ENCODE measurements around the gene AIG1. TPM values are rescaled to one million over a fixed set of nuclear protein-coding genes. Genes with fewer than 3 reads are reported as not detected.

AIG1 gene
- polyA plus RNA-seq, 1 donor from 2014 or later = 23.2 TPM

- Histone ChIP-seq H3K9me3 (ENCODE audit: low read length) (no peaks in the 10 kb centered on the region), H3K79me2 (replicated peaks; ENCODE audit: insufficient read depth, low read length) (peaks cover 5% of the 10 kb centered on the region), H3K9me2 (ENCODE audit: insufficient read depth, low read length) (no peaks in the 10 kb centered on the region), H3F3A (ENCODE audit: insufficient read depth, low read length, poor library complexity, severe bottlenecking) (no peaks in the 10 kb centered on the region), H2AFZ (ENCODE audit: low read depth, low read length) (no peak overlapping the region), H3K36me3 (ENCODE audit: insufficient read depth, low read length) (no peaks in the 10 kb centered on the region), H3K27me3 (ENCODE audit: insufficient read depth, low read depth, low read length) (no peaks in the 10 kb centered on the region), H3K4me3 (ENCODE audit: low read length) (no peak overlapping the region), H3K4me2 (ENCODE audit: low read length) (no peak overlapping the region), H3K9ac (ENCODE audit: low read length) (no peak overlapping the region), H4K20me1 (ENCODE audit: insufficient read depth) (no peaks in the 10 kb centered on the region), H3K27ac (ENCODE audit: low read length) (no peak overlapping the region)
- TF ChIP-seq POLR2AphosphoS5 (IDR thresholded peaks at IDR 0.05) (no peak), EZH2 (IDR thresholded peaks at IDR 0.05; ENCODE audit: borderline replicate concordance, insufficient read depth, low read length, poor library complexity, severe bottlenecking) (no peak), SMC3 (conservative IDR thresholded peaks at IDR 0.05; ENCODE audit: poor library complexity) (no peak), MXI1 (conservative IDR thresholded peaks at IDR 0.05; ENCODE audit: poor library complexity, severe bottlenecking) (no peak), RAD21 (conservative IDR thresholded peaks at IDR 0.05) (no peak), TAF1 (IDR thresholded peaks at IDR 0.05; ENCODE audit: low read depth) (no peak), CTCF (IDR thresholded peaks at IDR 0.05; ENCODE audit: poor library complexity, severe bottlenecking) (no peak), EP300 (conservative IDR thresholded peaks at IDR 0.05; ENCODE audit: poor library complexity, severe bottlenecking) (no peak)
- TF ChIP-seq, protein P1, sequence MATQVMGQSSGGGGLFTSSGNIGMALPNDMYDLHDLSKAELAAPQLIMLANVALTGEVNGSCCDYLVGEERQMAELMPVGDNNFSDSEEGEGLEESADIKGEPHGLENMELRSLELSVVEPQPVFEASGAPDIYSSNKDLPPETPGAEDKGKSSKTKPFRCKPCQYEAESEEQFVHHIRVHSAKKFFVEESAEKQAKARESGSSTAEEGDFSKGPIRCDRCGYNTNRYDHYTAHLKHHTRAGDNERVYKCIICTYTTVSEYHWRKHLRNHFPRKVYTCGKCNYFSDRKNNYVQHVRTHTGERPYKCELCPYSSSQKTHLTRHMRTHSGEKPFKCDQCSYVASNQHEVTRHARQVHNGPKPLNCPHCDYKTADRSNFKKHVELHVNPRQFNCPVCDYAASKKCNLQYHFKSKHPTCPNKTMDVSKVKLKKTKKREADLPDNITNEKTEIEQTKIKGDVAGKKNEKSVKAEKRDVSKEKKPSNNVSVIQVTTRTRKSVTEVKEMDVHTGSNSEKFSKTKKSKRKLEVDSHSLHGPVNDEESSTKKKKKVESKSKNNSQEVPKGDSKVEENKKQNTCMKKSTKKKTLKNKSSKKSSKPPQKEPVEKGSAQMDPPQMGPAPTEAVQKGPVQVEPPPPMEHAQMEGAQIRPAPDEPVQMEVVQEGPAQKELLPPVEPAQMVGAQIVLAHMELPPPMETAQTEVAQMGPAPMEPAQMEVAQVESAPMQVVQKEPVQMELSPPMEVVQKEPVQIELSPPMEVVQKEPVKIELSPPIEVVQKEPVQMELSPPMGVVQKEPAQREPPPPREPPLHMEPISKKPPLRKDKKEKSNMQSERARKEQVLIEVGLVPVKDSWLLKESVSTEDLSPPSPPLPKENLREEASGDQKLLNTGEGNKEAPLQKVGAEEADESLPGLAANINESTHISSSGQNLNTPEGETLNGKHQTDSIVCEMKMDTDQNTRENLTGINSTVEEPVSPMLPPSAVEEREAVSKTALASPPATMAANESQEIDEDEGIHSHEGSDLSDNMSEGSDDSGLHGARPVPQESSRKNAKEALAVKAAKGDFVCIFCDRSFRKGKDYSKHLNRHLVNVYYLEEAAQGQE (IDR thresholded peaks at IDR 0.05; ENCODE audit: borderline replicate concordance) = no peak
Measured at GRCh38 chr6:143068001-143068400, 7.3 kb downstream of the AIG1 start.

- H3K79me2 ChIP-seq (replicated peaks; ENCODE audit: insufficient read depth, low read length) = peaks cover 5% of the 10 kb centered on the region
- no peak overlapping the region for H2AFZ ChIP-seq (ENCODE audit: low read depth, low read length)
- H3K27me3 ChIP-seq (ENCODE audit: insufficient read depth, low read depth, low read length) = no peaks in the 10 kb centered on the region
- no peaks in the 10 kb centered on the region for H4K20me1 ChIP-seq (ENCODE audit: insufficient read depth)
- H3F3A ChIP-seq (ENCODE audit: insufficient read depth, low read length, poor library complexity, severe bottlenecking) = no peaks in the 10 kb centered on the region
- H3K9me2 ChIP-seq (ENCODE audit: insufficient read depth, low read length) = no peaks in the 10 kb centered on the region
- H3K9me3 ChIP-seq (ENCODE audit: low read length) = no peaks in the 10 kb centered on the region
- TF ChIP-seq TAF1 (IDR thresholded peaks at IDR 0.05; ENCODE audit: low read depth) (no peak), EZH2 (IDR thresholded peaks at IDR 0.05; ENCODE audit: borderline replicate concordance, insufficient read depth, low read length, poor library complexity, severe bottlenecking) (no peak)
- H3K27ac ChIP-seq (ENCODE audit: low read length) = no peak overlapping the region
- H3K36me3 ChIP-seq (ENCODE audit: insufficient read depth, low read length) = no peaks in the 10 kb centered on the region
- H3K4me3 ChIP-seq (ENCODE audit: low read length) = no peak overlapping the region
- no peak overlapping the region for H3K9ac ChIP-seq (ENCODE audit: low read length)
- H3K4me2 ChIP-seq (ENCODE audit: low read length) = no peak overlapping the region
Measured at GRCh38 chr6:143074101-143074500, 13.4 kb downstream of the AIG1 start.
